ENCODE results near the gene HUS1B.
"Not testable (repeated sequence)": the region's sequence is repeated elsewhere in the genome, so short reads cannot be mapped to it uniquely, and the experiment has no call there.

The HUS1B gene

DNA sequence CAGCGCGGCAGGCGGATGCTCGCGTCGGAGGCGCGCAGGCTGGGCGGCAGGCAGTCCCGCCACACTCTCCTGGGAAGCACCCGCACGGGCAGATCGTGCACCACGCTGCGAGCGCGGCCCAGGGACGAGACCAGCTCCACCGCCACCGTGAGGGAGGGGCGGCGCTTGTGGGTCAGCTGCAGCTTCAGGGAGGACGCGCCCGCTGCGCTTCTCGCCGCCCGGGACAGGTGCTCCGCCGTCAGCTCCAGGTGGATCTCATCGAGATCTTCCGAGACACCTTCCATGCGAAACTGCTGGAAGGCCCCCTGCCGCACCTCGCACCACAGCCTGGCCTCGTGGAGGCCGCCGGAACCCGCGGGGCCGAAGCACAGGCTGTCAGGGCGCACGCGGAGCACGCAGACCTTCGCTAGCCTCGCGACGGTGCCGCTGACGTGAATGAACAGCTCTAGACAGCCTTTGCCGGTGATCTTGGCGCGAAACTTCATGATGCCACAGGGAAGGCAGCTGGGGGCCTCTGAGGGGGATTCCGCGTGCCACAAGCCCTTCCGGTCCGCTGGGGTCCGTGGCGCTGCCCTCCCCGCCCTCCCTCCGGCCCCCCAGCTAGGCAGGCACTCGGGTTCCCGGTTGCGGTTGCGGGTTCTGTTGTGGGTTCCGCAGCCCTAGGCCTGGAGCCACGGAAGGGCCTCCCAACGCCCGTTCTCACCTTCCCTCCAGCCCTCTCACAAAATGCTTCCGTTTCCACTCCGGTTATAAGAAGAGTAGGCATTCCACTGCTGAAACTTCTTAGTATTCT, at the start of gene HUS1B:
Gene HUS1B, minus strand, starts transcription at position 641 of the 793 bp plus-strand sequence. Its CDS starts 156 bp downstream, at position 485.
- DNase-seq = no peak

GRCh38 chr6:706146-706545, 49.2 kb upstream of the HUS1B start:
- no peak for DNase-seq

DNA sequence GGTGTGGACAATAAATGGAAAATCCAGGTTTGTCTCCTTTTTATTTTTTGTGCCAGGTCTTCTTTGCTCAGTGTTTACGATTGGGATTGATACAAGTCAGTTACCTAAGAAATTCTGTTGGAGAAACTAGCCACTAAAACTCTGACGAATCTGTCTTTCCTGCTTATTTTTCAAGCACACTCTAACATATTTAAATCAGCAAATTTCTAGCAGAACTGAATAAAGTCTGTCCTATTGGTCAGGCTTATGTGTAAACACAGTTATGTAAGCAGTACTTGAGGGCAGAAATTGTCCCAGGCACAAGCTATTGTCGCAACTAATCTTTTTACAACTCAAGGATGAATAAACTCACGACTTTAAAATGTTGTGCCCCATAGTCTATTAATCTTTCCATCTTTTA, 48.1 kb upstream of the HUS1B start:
- peak; percentile 35 for DNase-seq

DNA sequence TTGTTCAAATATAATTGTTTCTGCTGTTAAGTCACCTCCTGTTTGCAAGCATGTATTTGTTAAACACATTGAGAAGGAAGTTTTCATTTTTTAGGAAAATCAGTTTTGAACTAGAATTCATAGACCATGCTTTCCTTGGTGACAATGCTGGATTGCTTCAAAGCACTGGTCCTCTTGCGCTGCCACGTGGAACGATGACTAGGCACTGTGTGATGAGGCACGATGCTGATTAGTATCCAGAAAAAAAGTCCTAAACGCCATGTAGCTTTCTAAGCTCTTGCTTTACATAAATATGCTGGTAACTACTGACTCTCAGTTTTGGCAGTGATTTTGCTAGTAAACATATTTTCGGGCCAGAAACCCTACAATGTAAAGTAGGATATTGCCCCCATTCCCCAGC, 47.1 kb upstream of the HUS1B start:
- no peak for DNase-seq

GRCh38 chr6:703552-703951, 46.7 kb upstream of the HUS1B start:
- no peak for DNase-seq

- no peak for DNase-seq
These were observed 45.0 kb upstream of the HUS1B start for GRCh38 chr6:701700-702479.

DNA sequence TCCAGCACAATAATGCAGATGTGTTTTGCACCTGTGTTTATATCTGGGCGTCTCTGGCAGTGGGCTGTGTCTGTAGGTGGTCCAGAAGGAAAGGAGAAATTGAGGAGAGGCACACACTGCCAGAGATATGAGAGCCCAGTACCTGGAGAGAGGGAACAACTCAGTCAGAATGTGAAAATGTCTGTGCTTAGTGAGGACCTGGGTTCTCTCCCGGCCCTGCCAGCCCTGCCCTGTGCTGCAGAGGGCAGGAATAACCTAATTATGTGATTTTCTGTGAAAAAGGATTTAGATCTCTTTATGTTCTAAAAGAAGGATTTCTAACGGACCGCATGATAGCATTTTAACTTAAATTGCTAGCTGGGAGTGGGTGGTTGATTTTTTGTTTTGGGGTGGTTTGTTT, 44.3 kb upstream of the HUS1B start:
- DNase-seq = no peak

DNA sequence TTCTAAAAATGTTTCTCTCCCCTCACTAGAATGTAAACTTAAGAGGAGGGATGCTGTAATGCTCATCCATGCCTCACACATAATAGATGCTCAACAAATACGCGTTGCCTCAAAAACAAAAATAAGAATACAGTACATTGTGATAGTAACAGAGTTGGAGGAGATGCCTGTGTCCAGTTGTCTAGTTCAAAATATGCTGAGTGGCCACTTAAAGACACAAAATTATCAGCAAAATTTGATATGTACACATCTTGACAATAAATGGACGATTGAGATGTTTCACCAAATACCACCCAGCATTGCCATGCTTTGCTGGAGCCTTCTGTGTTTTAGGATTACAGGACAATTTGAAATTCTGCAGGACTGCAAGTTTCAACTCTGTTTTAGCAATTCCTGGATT, 43.6 kb upstream of the HUS1B start:
- DNase-seq = no peak

DNA sequence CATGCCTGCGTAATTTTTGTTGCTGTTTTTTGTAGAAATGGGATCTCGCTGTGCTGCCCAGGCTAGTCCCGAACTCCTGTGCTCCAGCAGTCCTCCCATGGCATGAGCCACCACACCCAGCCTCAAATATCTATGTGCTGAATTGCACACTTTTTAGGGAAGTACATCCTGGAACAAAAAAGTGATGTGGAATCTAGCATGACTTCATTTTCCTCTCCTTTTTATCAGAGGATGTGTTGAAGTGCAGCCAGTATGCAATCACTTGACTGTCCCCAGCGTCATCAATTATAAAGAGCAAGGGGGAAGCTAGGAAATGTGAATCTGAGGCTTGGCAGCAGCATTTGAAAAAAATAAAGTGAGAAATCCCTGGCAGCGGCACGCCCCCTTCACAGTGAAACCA, 42.4 kb upstream of the HUS1B start:
- no peak for DNase-seq

GRCh38 chr6:694431-695126, 37.7 kb upstream of the HUS1B start:
- DNase-seq = not testable (repeated sequence)

GRCh38 chr6:693723-694009, 36.8 kb upstream of the HUS1B start:
- no peak for DNase-seq

DNA sequence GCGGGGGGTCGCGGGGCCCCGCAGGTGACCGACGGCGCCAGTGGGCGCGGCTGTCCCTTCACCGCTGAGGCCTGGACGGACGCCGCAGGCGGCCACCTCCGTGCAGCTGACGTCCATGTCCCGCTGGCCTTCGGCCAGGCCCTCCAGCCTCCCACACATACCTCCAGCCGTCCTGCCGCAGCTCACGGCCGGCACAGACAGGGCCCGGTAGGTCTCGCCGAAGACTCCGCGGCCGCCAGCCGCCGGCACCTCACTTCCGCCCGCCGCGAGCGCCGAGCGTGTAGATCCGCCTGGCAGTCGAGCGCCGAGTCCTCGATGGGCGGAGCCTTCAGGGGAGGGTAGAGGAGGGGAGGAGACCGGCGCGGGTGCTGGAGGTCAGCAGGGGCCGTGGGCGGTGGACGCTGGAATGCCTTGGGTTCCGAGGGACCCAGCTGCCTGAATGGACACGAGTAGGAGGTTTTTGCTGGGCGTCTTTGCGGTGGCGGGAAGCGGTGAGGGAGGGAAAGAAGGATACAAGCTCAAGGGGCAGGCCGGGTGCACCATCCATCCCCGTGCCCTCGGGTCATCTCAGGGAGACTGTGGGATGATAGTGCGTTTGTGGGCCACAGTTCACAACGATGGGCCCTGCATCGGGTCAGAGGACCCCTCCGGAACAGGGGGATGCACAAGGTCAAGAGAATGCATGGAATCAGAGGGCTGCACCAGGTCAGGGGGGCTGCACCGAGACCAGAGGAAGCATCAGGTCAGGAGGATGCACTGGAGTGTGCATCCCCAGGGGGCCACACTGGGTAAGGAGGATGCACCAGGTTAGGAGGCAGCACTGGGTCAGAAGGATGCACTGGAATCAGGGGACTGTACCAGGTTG, 36.2 kb upstream of the HUS1B start, which contains the start of gene EXOC2:
Gene EXOC2, minus strand, starts transcription at position 282 of the 865 bp plus-strand sequence. CDS start 55,321 bp downstream, outside the sequence.
- DNase-seq = peak; percentile 27

GRCh38 chr6:692356-692851, 35.5 kb upstream of the HUS1B start:
- DNase-seq = peak; percentile 46

DNA sequence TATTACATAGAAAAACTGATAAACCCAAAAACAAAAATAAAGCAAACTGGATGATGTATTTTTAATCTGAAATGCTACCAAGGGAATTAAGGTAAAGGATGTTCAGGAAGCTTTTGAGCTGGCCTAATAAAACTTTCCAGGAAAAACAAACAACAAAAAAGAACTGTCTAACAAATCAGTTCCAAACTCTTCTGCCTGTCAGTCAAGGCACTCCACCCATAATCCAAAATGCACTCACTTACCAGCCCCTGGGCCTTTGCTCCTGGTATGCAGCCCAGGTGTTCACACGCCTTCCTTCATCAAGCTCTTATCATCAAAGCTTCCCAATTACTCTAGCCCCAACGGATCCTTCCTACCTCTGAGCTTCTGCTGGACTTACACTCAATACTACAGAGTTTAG, 32.3 kb upstream of the HUS1B start:
- DNase-seq = no peak

- DNase-seq = no peak
These were observed 29.6 kb upstream of the HUS1B start for GRCh38 chr6:686497-686896.

DNA sequence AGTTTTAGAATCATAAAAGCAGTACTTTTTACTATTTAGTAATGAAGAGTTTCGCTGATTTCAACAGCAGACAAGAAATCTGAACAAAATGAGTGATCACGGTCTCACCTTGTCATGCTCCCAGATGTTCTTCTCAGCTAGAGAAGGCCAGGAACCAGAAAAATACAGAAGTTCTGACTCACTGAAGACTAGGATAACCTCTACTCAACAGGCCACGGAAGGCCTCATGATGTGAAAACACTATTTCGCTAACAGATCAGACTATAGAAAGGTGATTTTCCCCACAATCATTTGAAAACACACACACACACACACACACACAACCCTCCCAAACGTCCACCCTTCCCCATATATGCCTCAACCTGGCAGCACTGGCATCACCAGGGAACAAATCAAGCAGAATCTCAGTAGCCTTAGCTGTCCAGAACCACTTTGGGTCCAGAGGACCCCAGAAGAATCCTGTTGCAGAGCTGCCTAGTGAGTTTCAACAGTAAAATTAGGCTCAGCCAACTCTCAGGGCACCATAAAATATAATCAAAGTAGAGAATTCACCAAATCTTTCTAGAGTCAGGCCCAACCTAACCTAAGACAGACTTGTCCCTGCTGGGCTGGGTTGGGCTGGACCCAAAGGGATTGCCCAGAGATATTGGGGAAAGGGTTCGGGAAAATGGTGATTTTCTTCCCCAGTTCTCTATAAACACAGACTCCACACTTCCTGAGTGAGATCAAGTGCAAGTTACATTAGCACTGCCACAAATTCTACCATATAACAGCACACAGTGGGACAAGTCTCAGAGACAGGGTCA, 28.1 kb upstream of the HUS1B start:
- DNase-seq = no peak

- peak; percentile 43 for DNase-seq
These were observed 27.0 kb upstream of the HUS1B start for GRCh38 chr6:683742-684440.

GRCh38 chr6:680666-681340, 23.9 kb upstream of the HUS1B start:
- DNase-seq = no peak

- no peak for DNase-seq
These were observed 23.4 kb upstream of the HUS1B start for GRCh38 chr6:680251-680650.

GRCh38 chr6:679282-679681, 22.4 kb upstream of the HUS1B start:
- no peak for DNase-seq
